ENCODE results near the gene NEK1.

Gene NEK1

DNA sequence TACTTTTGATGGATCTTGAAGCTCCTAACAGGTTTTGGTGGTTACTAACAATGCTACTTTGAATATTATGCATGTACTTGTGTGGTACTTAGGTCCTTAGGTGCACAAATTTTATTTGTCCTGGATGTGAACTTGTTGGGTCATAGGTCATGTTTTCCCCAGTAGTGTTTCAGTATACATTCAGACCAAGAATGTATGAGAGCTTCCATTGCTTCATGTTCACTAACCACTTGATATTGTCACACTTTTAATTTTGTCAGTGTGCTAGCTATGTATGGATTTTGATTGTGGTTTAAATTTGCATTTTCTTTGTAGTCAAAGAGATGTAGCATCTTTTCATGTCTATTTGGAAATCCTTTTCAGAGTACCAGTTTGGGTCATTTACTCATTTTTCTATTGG is 40.2 kb upstream of the NEK1 start:
- TF ChIP-seq POLR2AphosphoS5 (IDR thresholded peaks at IDR 0.05; ENCODE audit: low read depth, low read length) (no peak), TAF1 (IDR thresholded peaks at IDR 0.05; ENCODE audit: borderline replicate concordance, insufficient read depth, low read length) (no peak), SIN3A (IDR thresholded peaks at IDR 0.05; ENCODE audit: borderline replicate concordance, insufficient read depth, low read length) (no peak), FOXP2 (optimal IDR thresholded peaks at IDR 0.05; ENCODE audit: borderline replicate concordance, extremely low read depth, extremely low read length, insufficient read depth) (no peak)
- TF ChIP-seq, protein P1, sequence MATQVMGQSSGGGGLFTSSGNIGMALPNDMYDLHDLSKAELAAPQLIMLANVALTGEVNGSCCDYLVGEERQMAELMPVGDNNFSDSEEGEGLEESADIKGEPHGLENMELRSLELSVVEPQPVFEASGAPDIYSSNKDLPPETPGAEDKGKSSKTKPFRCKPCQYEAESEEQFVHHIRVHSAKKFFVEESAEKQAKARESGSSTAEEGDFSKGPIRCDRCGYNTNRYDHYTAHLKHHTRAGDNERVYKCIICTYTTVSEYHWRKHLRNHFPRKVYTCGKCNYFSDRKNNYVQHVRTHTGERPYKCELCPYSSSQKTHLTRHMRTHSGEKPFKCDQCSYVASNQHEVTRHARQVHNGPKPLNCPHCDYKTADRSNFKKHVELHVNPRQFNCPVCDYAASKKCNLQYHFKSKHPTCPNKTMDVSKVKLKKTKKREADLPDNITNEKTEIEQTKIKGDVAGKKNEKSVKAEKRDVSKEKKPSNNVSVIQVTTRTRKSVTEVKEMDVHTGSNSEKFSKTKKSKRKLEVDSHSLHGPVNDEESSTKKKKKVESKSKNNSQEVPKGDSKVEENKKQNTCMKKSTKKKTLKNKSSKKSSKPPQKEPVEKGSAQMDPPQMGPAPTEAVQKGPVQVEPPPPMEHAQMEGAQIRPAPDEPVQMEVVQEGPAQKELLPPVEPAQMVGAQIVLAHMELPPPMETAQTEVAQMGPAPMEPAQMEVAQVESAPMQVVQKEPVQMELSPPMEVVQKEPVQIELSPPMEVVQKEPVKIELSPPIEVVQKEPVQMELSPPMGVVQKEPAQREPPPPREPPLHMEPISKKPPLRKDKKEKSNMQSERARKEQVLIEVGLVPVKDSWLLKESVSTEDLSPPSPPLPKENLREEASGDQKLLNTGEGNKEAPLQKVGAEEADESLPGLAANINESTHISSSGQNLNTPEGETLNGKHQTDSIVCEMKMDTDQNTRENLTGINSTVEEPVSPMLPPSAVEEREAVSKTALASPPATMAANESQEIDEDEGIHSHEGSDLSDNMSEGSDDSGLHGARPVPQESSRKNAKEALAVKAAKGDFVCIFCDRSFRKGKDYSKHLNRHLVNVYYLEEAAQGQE (IDR thresholded peaks at IDR 0.05; ENCODE audit: insufficient read depth in 1 of 2, low read depth in 2 of 2, low read length in 2 of 2) = no peak

DNA sequence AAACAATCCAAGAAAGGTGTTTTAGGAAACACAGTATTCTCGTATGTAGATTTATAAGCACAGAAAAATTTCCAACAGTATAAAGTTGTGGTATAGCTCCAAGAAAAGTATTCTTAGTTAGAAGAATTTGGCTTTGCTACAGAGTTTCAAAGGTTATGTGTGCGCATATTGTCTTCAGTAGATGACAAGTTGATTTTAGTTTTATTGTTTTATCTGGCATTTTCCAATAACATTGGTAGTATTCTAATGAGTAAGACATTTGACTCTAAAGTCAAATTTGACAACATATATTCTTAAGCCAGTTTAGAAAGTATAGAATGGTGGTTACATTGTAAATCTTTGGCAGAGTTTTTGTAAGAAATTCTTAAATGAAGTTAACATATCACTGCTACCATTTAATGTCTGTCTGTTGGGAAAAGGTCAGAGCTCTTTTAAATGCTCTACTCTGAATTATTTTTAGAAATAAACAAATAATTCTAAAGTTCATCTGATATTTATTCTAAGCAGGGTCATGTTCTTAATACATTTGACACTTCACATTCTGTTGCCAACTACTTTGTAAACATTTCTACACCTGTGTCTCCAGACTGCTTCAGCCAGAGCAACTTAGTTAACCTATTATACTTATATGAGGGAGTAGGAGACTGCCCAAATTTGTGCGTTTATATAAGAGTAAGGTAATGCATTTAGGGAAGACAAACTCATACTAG is 38.0 kb upstream of the NEK1 start:
- no peak for TF ChIP-seq SIN3A (IDR thresholded peaks at IDR 0.05; ENCODE audit: borderline replicate concordance, insufficient read depth, low read length)
- TF ChIP-seq TAF1 (IDR thresholded peaks at IDR 0.05; ENCODE audit: borderline replicate concordance, insufficient read depth, low read length) = no peak
- no peak for TF ChIP-seq FOXP2 (optimal IDR thresholded peaks at IDR 0.05; ENCODE audit: borderline replicate concordance, extremely low read depth, extremely low read length, insufficient read depth)
- TF ChIP-seq POLR2AphosphoS5 (IDR thresholded peaks at IDR 0.05; ENCODE audit: low read depth, low read length) = no peak
- TF ChIP-seq, protein P1 (IDR thresholded peaks at IDR 0.05; ENCODE audit: insufficient read depth in 1 of 2, low read depth in 2 of 2, low read length in 2 of 2) = no peak

DNA sequence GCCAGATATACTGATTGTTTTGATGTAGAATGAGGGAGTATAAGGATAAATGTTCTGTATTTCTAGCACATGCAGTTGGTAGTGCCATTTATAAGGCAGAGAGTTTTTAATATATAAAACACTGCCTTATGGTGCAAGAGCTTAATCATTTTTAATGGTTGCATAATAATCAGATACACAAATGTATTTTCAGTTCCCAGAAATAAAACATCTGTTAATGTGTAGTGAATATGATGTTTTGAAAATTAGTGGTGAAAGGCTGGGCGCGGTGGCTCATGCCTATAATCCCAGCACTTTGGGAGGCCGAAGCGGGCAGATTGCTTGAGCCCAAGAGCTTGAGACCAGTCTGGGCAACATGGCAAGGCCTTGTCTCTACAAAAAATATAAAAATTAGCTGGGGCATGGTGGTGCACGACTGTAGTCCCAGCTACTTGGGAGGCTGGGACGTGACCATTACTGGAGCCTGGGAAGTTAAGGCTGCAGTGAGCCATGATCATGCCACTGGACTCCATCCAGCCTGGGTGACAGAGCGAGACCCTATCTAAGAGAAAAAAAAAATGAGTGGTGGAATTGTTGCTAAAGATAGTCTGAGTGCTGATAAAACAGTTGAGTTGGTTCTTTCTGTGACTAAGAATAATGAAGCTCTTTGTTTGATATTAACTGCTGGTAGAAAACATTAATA is 37.3 kb upstream of the NEK1 start:
- no peak for TF ChIP-seq FOXP2 (optimal IDR thresholded peaks at IDR 0.05; ENCODE audit: borderline replicate concordance, extremely low read depth, extremely low read length, insufficient read depth)
- TF ChIP-seq, protein P1 (IDR thresholded peaks at IDR 0.05; ENCODE audit: insufficient read depth in 1 of 2, low read depth in 2 of 2, low read length in 2 of 2) = no peak
- no peak for TF ChIP-seq POLR2AphosphoS5 (IDR thresholded peaks at IDR 0.05; ENCODE audit: low read depth, low read length)

DNA sequence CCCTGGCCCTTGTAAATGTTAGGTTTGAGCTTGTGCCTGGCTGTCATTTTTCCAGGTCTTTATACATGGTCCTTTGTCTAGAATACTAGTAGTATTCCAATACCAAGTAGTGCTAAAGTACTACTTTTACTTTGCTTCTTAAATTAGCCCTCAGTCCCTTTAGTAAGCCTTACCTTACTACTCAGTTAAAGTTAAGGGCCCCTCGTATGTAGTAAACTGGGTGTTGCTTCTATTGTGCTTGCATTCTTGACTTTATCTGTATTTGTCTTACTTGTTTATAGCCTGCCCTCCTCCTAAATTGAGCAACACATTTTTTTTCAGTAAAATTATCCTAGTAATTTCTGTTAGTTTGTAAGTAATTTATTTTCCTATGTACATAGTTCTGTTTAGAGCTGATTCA is 33.2 kb upstream of the NEK1 start:
- TF ChIP-seq SIN3A (IDR thresholded peaks at IDR 0.05; ENCODE audit: borderline replicate concordance, insufficient read depth, low read length) (no peak), POLR2AphosphoS5 (IDR thresholded peaks at IDR 0.05; ENCODE audit: low read depth, low read length) (no peak), TAF1 (IDR thresholded peaks at IDR 0.05; ENCODE audit: borderline replicate concordance, insufficient read depth, low read length) (no peak), FOXP2 (optimal IDR thresholded peaks at IDR 0.05; ENCODE audit: borderline replicate concordance, extremely low read depth, extremely low read length, insufficient read depth) (no peak)
- TF ChIP-seq, protein P1 (IDR thresholded peaks at IDR 0.05; ENCODE audit: insufficient read depth in 1 of 2, low read depth in 2 of 2, low read length in 2 of 2) = no peak

Measured in PFSK-1 (cell line).